NCI-H128 (cell line): ENCODE data around the gene CTIF.

ENCODE experiments used
- DNase-seq: peaks from one replicate; lab custom pipeline; 2025; ENCODE audit not compliant: unreplicated experiment; lab: John Stamatoyannopoulos, UW

CTIF gene

DNA sequence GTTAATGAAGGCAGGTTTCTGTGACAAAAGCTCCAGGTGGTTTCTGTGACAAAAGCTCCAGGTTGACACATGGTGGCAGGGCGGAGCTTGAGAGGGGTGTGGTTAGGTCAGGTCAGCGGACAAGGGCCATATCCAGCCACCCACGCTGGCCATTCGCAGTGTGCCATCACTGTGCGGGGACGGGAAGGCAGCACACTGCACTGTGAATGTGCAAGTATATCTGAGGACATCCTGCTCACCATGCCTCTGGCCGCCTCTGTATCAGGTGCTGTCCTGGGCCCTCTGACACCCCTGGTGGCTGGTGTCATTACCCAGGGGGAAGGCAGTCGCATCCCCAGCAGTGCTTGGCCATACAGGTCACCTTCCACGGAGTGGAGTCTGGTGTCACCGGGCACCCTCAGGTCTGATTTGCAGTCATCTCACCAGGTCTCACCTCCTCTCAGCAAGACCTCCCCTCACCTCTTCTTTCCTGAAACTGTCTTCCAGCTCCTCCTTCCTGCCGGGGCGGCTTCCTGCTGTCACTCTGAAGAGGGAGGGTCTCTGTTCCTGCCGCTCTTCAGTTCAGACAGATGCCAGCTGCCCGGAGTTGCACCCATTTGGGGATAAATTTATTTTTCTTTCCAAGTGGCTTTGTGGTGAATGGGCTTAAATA, 34.9 kb downstream of the CTIF start:
- no peak for DNase-seq

GRCh38 chr18:48574667-48575300, 36.0 kb downstream of the CTIF start:
- DNase-seq: no peak

DNA sequence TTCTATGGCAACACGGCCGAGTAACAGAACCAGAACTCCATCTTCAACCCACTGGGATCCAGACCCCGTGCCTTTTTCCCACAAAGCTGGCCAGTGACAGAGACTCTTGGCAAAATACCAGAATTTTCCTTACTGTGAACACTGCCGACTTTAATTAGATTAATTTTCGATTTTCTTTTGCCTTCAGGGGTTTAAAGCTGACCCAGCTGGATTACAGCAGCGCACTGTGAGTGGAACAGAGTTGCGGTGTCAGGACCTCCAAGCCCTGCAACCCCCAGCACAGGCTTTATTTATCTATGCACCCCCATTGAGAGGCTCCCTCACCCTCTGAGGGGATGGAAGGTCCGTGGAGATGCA, 36.4 kb downstream of the CTIF start:
- DNase-seq: no peak

GRCh38 chr18:48575658-48576456, 37.0 kb downstream of the CTIF start:
- no peak for DNase-seq

- no peak for DNase-seq
Measured at GRCh38 chr18:48576457-48576771, 37.6 kb downstream of the CTIF start.

DNA sequence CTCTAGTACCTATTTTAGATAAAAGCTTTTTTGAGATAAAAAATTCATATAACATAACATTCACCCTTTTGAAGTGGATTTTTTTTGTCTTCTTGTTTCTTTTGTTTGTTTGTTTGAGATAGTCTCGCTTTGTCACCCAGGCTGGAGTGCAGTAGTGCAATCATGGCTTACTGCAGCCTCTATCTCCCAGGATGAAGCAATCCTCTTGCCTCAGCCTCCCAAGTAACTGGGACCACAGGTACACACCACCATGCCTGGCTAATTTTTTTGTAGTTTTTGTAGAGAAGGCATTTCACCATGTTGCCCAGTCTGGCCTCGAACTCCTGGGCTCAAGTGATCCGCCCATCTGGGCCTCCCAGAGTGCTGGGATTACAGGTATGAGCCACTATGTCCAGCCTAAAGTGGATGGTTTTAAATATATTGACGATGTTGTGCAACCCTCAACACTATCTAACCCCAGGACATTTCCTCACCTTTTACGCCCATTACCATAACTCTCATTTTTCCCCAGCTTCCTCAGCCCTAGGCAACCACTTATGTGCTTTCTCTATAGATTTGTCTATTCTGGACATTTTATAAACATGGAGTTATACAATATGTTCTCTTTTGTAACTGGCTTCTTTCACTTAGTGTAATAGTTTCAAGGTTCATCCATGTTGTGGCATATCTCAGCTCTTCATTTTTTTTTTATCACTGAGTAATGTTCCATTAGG, 38.8 kb downstream of the CTIF start:
- DNase-seq: no peak

GRCh38 chr18:48578289-48578688, 39.5 kb downstream of the CTIF start:
- DNase-seq: no peak

DNA sequence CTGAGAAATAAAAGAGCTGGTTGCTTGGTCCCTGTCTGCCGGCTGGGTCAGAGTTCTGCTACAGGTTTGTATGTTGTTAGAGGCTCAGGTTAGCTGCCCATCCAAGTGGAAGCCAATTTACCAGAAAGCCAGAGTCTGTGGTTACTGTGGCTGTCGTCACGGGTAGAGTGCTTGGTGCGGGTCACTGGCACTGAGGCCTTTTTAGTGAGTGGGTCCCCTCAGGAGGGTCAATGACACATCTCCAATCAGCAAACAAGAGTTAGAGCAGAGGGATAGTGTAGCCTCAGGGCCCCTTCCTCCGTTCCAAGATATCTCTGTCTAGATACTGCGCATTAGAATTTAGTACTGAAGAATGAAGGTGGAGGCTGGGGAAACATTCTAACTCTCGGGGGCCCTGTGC, 41.2 kb downstream of the CTIF start:
- DNase-seq: no peak

GRCh38 chr18:48580782-48581181, 42.0 kb downstream of the CTIF start:
- no peak for DNase-seq

- DNase-seq: no peak
Measured at GRCh38 chr18:48581206-48581605, 42.4 kb downstream of the CTIF start.

DNA sequence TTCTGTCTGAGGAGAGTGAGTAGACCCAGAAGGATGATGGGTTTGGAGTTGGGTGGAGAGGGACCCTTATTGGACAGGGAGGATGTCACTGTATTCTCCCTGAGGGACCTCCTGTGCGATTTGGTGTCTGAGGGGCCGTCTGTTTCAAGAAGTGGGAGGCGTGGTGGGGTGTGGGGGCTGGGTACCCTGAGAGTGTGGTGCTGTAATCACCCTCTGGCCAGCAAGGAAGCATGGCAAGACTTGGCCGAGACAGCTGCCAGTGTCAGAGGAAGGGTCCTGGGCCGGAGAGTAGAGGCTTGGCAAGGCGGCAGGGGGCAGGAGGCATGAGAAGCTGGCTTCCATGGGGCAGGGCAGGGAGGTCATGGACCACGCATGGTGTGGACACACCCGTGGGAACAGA, 43.1 kb downstream of the CTIF start:
- no peak for DNase-seq

DNA sequence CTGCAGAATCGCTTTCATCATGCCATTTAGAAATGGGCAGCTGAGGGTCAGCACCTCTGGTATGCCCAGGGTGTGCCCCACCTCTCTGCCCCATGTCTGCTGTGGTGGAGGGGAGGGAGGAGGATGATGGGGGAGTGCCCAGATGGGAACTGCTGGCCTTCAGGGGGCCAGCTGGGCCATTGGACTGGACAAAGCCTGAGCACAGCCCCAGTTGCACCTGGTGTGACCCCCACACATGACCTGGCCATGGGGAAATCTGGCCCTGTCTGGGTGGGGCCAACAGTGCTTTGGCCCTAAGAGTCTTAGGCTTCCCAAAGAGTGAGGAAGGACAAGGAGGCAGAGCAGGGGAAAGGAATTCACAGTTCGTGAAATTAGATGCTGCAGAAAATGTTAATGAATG, 44.1 kb downstream of the CTIF start:
- no peak for DNase-seq

- DNase-seq: no peak
Measured at GRCh38 chr18:48583573-48583972, 44.7 kb downstream of the CTIF start.

DNA sequence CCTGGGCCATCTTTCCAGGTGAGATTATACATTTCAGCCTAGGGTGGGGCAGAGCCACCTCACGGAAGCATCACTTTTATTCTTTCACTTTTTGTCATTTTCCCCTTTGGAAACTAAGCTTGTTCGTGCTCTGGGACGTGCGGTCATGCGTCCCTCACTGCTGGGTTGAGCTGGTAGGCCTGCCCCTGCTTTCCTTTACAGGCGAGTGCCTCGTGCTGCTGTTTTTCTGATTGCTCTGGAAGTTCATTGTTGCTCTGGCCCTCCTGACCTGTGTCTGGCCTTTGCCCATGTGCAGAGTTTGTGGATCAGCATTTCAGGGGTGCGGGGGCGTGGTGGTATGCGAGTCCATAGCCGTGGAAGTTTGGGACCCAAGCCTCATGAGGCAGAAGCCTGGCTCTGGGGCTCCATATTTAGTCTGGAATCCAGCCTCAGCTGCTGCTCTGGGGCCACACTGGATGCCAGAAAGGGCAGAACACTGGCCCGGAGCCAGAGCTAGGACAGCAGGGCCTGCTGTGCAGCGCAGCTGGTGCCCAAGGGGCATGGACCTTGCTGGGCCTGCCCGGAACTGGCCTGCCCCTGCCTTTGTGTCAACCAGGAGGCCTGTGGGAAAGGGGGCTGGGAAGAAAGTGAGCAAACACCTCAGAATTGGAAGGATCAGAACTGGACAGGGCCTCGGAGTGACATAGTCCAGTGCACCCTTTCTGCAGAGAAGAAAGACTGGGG, 51.1 kb downstream of the CTIF start:
- DNase-seq: no peak

DNA sequence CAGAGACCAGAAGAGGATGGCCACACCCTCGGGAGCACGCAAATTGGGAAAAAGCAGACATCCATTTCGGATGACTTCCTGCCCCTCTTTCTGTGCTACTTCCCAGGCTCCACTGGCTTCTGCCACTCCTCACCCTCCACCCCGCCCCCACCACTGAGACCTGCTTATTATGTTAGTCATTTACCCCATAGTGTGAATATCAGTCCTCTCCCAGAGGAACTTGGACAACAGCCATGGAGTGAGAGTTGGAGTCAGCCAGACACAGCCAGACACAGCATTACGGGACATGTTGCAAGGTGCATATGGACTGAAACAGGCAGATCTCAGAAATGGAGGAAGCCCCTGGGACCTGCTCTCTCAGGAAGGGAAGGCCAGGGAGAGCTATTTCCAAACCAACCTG, 51.8 kb downstream of the CTIF start:
- no peak for DNase-seq

GRCh38 chr18:48592540-48593171, 53.8 kb downstream of the CTIF start:
- no peak for DNase-seq

DNA sequence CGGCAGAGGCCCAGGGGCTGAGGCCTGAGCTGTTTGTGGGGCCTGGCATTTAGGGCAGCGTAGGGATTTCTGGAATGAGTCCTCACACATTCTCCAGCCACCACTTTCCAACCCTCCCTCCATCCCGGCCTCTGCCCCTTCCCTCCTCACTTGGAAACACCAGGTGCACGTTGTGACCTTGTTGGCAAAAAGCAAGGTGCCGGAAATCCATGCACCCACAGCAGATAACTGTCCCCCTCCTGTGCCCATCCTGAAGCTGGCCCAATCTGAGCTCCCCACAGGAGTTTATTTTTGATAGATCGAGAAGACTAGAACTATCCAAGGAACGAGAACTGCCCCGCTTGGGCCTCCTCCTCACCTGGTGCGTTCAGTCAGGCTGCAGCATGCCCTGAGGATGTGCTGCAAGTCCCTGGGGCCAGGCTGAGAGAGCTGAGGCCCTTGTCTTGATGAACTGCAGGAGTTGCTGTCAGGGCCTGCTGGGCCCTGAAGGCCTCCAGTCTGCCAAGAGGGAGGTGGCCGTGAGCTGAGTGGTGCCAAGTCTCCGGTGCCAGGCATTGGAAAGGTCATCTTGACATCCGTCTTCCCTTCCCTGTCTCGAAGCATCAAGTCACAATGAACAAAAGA, 55.8 kb downstream of the CTIF start:
- no peak for DNase-seq

- no peak for DNase-seq
Measured at GRCh38 chr18:48595703-48596218, 56.9 kb downstream of the CTIF start.

GRCh38 chr18:48597110-48597509, 58.3 kb downstream of the CTIF start:
- DNase-seq: no peak

DNA sequence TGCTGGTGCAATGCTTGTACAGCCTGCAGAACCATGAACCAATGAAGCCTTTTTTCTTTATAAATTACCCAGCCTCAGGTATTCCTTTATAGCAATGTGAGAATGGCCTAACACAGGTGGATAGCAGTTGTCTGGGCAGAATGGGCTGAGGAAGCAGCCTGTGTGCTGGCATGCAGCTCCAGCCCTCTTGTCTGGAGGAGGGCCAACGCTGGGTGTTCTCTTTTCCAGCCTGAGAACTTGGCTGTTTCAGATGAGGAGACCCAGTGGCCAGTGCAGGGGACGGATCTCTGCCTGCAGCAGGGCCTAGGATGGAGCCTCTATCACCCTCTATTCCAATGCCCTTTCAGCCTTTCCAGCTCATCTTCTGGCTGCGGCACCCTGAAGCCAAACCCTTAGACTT, 58.8 kb downstream of the CTIF start:
- no peak for DNase-seq
